Effector memory CD4-positive, alpha-beta T cell (primary cell): ENCODE data around the gene SRBD1.

ENCODE experiments used
- DNase-seq, 3 donors: peaks; one replicate each; pipeline ENCODE4 v3.0.0-alpha.2; 2020
- H3K27ac ChIP-seq: 2 replicates; pipeline ENCODE4 v1.7.0; 2013; ENCODE audit warnings: mild to moderate bottlenecking, low read length, moderate library complexity; ENCODE audit not compliant: insufficient read depth, poor library complexity, severe bottlenecking
- H3K27me3 ChIP-seq: replicated peaks from 2 replicates; pipeline ENCODE4 v1.7.0; 2013; ENCODE audit warnings: mild to moderate bottlenecking, low read length; ENCODE audit not compliant: insufficient read depth, control insufficient read depth, poor library complexity, severe bottlenecking
- H3K36me3 ChIP-seq: 2 replicates; pipeline ENCODE4 v1.7.0; 2013; ENCODE audit warnings: mild to moderate bottlenecking, low read length, moderate library complexity; ENCODE audit not compliant: control insufficient read depth, insufficient read depth
- H3K4me1 ChIP-seq: 2 replicates; pipeline ENCODE4 v1.7.0; 2013; ENCODE audit warnings: low read length, mild to moderate bottlenecking; ENCODE audit not compliant: control insufficient read depth, insufficient read depth, poor library complexity, severe bottlenecking
- H3K4me3 ChIP-seq: 2 replicates; pipeline ENCODE4 v1.7.0; 2013; ENCODE audit warnings: low read length, low read depth, mild to moderate bottlenecking; ENCODE audit not compliant: insufficient read depth, poor library complexity, severe bottlenecking
- H3K9me3 ChIP-seq: 2 replicates; pipeline ENCODE4 v1.7.0; 2013; ENCODE audit warnings: mild to moderate bottlenecking, low read length, moderate library complexity; ENCODE audit not compliant: control insufficient read depth

The SRBD1 gene

GRCh38 chr2:45452866-45453265 lies 158.2 kb downstream of the SRBD1 start:
- Histone ChIP-seq H3K27ac (no peak overlapping the region), H3K27me3 (no peaks in the 10 kb centered on the region), H3K9me3 (no peaks in the 10 kb centered on the region), H3K4me1 (no peaks in the 10 kb centered on the region), H3K36me3 (no peaks in the 10 kb centered on the region), H3K4me3 (no peak overlapping the region)
- DNase-seq: no peak

- no peak overlapping the region for H3K4me3 ChIP-seq
- H3K4me1 ChIP-seq: no peaks in the 10 kb centered on the region
- H3K36me3 ChIP-seq: no peaks in the 10 kb centered on the region
- H3K27me3 ChIP-seq: no peaks in the 10 kb centered on the region
- H3K27ac ChIP-seq: no peak overlapping the region
- no peaks in the 10 kb centered on the region for H3K9me3 ChIP-seq
- DNase-seq: no peak
Observed at GRCh38 chr2:45450634-45451033, 160.4 kb downstream of the SRBD1 start.

- DNase-seq: no peak
- Histone ChIP-seq H3K36me3 (no peaks in the 10 kb centered on the region), H3K27me3 (no peaks in the 10 kb centered on the region), H3K9me3 (no peaks in the 10 kb centered on the region), H3K27ac (no peak overlapping the region), H3K4me3 (no peak overlapping the region), H3K4me1 (no peaks in the 10 kb centered on the region)
Observed at GRCh38 chr2:45448217-45448616, 162.8 kb downstream of the SRBD1 start.

- DNase-seq: no peak
- peaks cover 4% of the 10 kb centered on the region for H3K36me3 ChIP-seq
- no peaks in the 10 kb centered on the region for H3K4me1 ChIP-seq
- H3K9me3 ChIP-seq: no peaks in the 10 kb centered on the region
- no peak overlapping the region for H3K27ac ChIP-seq
- H3K4me3 ChIP-seq: no peak overlapping the region
- no peaks in the 10 kb centered on the region for H3K27me3 ChIP-seq
Observed at GRCh38 chr2:45446016-45446415, 165.1 kb downstream of the SRBD1 start.

- Histone ChIP-seq H3K27ac (no peak overlapping the region), H3K9me3 (no peaks in the 10 kb centered on the region), H3K36me3 (peaks cover 4% of the 10 kb centered on the region), H3K4me3 (no peak overlapping the region), H3K27me3 (no peaks in the 10 kb centered on the region), H3K4me1 (no peaks in the 10 kb centered on the region)
- DNase-seq: no peak
Observed at GRCh38 chr2:45445037-45445436, 166.0 kb downstream of the SRBD1 start.

- Histone ChIP-seq H3K27me3 (no peaks in the 10 kb centered on the region), H3K9me3 (no peaks in the 10 kb centered on the region), H3K4me1 (no peaks in the 10 kb centered on the region), H3K4me3 (no peak overlapping the region), H3K36me3 (peaks cover 4% of the 10 kb centered on the region), H3K27ac (no peak overlapping the region)
- no peak for DNase-seq
Observed at GRCh38 chr2:45443012-45443411, 168.1 kb downstream of the SRBD1 start.

GRCh38 chr2:45442026-45442425 lies 169.0 kb downstream of the SRBD1 start:
- peaks cover 4% of the 10 kb centered on the region for H3K36me3 ChIP-seq
- no peaks in the 10 kb centered on the region for H3K9me3 ChIP-seq
- H3K4me3 ChIP-seq: no peak overlapping the region
- H3K27me3 ChIP-seq: no peaks in the 10 kb centered on the region
- H3K27ac ChIP-seq: no peak overlapping the region
- no peaks in the 10 kb centered on the region for H3K4me1 ChIP-seq
- DNase-seq: no peak

GRCh38 chr2:45441571-45441970 lies 169.5 kb downstream of the SRBD1 start:
- no peak overlapping the region for H3K27ac ChIP-seq
- H3K4me3 ChIP-seq: no peak overlapping the region
- H3K4me1 ChIP-seq: no peaks in the 10 kb centered on the region
- H3K27me3 ChIP-seq: no peaks in the 10 kb centered on the region
- no peaks in the 10 kb centered on the region for H3K9me3 ChIP-seq
- no peak for DNase-seq
- H3K36me3 ChIP-seq: peaks cover 4% of the 10 kb centered on the region

GRCh38 chr2:45439788-45440773 lies 171.0 kb downstream of the SRBD1 start:
- Histone ChIP-seq H3K9me3 (no peaks in the 10 kb centered on the region), H3K36me3 (peaks cover 4% of the 10 kb centered on the region)
- no peak for DNase-seq

GRCh38 chr2:45438872-45439665 lies 172.0 kb downstream of the SRBD1 start:
- Histone ChIP-seq H3K36me3 (peaks cover 4% of the 10 kb centered on the region), H3K27me3 (no peaks in the 10 kb centered on the region), H3K27ac (no peak overlapping the region), H3K4me3 (no peak overlapping the region), H3K9me3 (no peaks in the 10 kb centered on the region), H3K4me1 (no peaks in the 10 kb centered on the region)
- no peak for DNase-seq

More at GRCh38 chr2:45439788-45440773, 171.0 kb downstream of the SRBD1 start:
- no peak overlapping the region for H3K27ac ChIP-seq
- no peak overlapping the region for H3K4me3 ChIP-seq
- no peaks in the 10 kb centered on the region for H3K27me3 ChIP-seq
- no peaks in the 10 kb centered on the region for H3K4me1 ChIP-seq
